ENCODE data around the gene PCNX2.
A peak's percentile ranks its signal among the peaks of the same experiment; 100 is the strongest.

The PCNX2 gene

DNA sequence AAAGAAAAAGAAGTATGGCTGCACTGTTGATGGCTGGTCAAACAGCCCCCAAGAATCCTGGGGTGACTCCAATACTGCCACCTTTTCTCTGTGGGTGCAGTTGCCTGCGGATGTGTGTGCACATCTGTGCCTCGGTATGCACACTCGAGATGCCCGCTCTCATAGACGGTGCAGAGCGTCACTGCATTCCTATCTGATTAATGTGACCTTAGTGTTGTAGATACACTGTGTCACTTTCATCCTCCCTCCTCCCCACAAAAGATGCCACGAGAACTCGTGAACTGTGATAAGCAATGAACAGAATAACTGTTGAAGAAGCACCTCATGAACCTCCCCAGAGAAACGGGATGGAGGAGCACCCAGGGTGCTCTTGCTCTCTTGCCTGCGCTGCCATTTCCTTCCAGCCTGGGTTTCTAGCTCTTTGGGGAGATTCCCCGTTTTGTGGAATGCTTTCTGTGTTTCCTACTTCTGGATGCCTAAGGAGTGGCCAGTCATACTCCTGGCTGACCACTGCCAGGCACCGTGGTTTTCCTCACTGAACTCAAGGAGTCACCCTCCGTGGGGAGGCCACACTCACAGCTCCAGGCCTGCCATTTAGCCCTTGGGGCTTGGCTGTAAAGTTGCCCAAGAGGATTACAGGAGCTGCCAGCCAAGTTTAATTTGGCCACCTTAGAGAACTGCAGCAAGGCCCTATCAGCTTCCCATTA is 313.1 kb downstream of the PCNX2 start:
- DNase-seq: no peak

DNA sequence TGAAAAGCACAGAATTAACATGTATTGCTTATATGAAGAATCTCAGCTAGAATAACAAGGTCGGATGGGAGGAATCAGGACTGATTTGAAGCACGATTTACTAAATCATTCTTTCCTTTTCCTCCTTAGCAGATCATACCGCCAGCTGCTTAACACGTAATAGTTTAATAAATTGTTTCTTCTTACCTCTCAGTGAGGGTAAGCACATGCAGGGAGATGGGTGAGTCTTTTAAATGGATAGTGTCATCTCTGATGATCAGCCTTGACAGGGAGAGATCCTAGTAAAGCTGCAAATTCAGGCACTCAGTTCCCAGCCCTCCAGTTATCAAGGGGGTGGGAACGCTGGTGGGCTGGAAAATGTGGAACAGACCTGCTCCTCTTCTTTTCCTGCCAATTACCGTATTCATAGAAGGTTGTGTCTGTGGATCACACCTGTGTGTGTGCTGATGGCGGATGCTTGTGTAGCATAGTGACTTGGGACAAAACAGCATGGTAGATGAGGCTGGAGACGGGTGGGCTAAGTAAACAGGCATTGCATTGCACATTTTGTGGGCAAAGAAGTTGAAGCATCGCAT is 314.5 kb downstream of the PCNX2 start:
- no peak for DNase-seq

DNA sequence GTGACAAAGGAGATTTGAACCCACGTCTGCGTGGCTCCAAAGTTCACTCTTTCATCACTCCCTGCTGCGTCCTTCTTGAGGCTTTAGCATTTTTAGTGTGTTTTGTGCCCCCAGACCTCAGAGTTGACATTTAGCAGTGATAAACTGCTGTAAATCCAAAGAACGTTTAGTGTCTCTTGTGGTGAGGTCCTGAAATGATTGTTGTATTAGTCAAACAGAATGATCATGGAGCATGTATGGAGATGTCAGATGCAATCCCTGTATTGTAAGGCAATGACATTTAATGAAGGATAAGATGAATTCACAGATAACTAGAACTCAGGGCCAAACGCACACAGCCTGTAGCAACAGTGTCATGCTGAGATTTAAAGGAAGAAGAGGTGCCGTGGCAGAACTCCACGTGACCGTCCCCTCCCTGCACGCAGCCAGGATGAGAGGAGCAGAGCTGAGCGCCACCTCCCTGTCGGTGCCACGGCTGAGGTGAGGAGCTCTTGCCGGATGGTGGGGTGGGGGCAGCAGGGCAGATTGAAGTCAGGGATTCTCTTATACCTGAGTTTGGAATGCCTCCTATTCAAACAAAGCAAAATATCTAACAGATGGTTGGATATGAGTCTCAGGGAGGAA is 315.1 kb downstream of the PCNX2 start:
- DNase-seq: peak in 1 of 14 donors; percentile 26

DNA sequence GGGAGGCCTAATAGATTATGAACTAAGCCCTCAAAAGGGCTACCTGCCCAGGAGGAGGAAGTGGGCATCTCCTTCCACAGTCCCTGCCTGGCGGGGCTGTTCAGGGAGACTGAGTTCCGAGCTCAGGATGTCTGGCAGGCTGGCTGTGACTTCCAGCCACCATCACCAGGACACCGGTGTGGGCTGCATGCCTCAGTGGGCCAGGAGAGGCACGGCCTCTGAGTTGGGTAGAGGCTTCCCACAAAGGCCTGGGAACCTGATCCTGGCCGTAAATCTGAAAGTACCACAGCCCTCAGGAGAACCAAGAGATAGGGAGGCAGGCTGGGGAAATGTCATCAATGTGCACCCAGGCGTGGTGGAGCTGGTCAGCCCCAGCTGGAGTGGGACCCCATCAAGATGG is 316.0 kb downstream of the PCNX2 start:
- DNase-seq: no peak

DNA sequence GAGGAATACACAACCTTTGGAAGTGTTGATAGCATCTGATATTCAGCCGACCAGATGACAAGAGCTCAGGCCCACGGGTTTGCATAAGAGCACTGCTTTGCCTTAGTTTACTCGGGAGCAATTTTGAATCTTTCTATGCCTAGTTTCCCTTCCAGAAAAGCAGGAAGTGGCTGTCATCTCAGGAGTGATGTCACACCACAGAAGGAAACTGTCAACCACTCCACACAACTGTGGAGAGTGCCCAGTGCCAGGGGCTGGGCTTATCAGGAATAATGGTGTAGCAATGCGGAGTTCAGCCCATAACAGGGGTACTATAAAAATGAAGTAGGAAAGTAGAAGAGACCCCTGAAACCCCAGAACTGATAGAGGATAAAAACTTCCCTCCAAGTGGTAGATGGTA is 316.7 kb downstream of the PCNX2 start:
- no peak for DNase-seq

DNA sequence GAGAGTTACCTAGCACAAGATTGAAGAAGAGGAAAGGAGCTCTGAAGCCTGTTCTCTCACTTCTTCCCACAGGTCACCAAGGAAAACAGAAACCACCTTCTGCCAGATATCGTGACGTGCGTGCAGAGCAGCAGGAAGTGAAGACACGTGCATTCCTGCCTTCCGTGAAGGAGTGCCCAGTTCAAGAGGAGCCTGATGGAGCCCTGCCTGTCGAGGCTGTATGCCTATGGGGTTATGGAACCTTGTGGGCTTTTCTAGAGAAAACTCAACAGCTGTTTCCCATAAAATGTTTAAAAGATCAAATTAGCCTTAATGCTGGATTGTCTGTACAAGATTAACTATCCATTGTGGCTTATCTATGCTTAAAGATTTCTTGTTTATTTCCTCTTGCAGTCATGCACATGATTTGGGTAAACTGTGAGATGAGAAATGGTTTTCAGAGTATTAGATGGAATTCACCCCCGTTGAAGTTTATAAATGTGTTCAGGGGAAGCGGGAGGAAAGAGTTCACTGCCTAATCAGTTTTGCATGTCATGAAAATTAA is 317.4 kb downstream of the PCNX2 start:
- DNase-seq: no peak

DNA sequence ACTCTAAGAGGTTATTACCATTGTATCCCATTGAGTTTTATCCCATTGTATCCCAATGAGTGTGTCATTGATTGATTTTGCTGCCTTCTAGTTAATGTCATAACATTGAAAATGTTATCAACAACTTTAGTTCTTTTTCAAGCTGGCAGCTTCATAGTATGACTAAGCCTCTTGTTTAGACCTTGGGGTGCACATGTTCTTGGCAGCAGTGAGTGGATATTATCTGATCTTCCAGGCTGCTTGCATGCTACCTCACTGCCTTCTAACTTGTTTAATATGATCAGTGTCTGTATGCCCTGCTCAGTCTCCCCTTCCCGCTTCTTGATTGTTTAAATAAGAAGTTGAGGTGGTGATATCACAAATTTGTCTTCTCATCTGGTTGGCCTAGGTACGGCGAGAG is 320.6 kb downstream of the PCNX2 start:
- DNase-seq: no peak

DNA sequence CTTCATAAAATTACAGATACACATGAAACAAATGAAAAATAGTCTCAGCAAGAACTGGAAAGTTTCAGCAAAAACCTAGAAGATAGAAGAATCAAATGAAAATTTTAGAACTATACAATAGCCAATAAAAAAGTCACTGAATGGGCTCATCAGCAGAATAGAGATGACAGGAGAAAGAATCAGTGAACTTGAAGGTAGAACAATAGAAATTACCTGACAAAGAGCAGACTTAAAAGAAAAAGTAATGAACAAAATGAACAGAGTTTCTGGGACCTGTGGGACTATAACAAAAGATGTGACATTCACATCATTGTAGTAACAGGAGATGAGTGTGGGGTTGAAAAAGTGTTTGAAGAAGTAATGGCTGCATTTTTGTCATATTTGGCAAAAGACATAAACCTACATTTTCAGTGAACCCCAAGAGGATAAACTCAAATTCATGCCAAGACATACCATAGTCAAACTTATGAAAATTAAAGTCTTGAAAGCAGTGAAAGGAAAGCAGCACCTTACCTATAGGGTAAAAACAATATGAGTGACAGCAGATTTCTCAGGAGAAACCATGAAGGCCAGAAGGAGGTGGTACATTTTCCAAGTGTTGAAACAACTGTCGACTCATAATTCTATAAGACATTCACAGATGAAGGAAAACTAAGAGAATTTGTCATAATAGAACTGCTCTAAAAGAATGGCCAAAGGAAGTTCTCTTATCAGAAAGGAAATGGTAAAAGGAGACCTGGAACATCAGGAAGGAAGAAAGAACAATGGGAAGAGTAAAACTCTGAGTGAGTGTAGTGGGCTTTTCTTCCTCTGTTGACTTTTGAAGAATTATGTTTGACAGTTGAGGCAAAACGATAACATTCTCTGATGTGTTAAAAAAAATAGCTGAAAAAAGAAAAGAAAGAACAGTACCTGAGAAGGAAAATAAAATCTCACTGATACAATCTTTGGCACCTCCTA is 321.6 kb downstream of the PCNX2 start:
- DNase-seq: no peak

DNA sequence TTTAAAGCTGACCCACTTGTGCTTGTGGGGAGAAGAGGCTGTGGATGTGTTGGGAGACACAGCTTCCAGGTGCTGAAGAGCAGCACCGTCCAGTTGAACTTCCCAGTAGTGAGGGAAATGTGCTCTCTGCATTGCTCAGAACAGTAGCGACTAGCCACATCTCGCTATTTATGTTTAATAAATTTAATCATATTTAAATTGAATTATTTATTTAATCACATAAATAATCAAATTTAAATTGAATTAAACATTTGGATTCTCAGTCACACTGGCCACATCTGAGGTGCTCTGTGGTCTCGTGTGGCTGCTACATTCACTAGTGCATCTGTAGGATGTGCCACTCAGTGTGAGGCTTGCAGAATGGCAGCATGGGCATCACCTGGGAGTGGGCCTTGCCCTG is 325.0 kb downstream of the PCNX2 start:
- DNase-seq: no peak

DNA sequence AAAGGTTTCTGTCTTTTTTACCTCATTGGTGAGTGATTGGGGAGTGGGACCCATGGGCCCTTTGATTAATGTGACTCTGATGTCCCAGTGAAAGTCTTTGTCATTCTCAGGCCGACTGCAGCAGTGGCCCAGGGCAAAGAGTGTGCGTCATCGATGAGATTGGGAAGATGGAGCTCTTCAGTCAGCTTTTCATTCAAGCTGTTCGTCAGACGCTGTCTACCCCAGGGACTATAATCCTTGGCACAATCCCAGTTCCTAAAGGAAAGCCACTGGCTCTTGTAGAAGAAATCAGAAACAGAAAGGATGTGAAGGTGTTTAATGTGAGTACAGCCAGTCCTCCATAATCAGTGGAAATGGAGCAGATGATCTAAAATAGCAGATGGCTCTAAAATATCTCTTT is 325.7 kb downstream of the PCNX2 start:
- DNase-seq: no peak

DNA sequence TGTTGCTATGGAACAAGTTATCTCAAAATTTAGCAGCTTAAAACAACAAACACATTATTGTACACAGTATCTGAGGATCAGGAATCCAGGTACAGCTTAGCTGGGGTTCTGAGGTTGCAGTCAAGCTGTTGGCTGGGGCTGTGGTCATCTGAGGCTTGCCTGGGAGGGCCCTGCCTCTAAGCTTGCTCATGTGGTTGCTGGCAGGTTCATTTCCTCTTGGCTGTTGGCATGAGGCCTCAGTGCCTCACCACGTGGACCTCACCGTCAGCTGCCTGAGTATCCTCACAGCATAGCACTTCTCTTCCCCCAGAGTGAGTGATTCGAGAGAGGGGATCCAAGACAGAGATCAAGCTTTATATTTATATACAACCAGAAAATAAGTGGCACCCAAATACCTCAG is 326.6 kb downstream of the PCNX2 start:
- DNase-seq: peak in 6 of 14 donors; percentile 12 to 38 (median 27)

DNA sequence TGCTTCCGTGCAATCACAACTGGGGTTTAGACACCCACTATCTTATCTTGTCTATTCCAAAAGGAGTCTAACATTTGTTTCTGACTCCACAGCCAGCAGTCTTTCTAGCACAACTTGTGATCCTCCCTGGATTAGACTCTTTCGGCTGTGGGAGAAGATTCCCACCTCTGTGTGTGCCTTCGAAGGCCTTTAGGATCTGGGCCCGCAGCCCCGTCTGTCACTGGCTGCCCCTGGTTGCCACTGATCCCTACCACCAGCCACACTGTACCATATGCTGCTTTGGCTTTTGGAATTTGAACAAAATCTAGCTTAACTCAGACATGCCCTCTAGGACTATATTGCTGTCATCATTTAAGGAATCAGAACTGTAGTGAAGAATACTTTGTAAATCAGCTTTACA is 327.1 kb downstream of the PCNX2 start:
- DNase-seq: no peak

DNA sequence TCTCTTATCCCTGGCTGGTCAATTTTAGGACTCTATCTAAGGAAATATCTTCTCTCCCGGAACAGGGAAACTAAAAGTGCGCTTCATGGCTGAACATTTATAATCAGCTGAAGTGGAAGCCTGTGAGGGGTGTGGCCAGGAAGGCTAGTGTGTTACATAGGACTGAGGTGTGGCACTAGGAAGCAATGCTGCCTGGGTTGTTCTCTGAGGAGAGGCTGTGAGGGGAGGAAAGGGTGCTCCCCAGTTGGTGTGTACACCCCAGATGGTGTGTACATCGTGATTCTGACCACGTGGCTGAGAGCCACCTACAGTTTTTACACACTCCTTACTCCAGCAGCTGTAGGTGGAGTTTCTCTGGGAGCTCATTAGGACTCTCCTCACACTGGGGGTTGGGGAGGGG is 328.9 kb downstream of the PCNX2 start:
- no peak for DNase-seq

DNA sequence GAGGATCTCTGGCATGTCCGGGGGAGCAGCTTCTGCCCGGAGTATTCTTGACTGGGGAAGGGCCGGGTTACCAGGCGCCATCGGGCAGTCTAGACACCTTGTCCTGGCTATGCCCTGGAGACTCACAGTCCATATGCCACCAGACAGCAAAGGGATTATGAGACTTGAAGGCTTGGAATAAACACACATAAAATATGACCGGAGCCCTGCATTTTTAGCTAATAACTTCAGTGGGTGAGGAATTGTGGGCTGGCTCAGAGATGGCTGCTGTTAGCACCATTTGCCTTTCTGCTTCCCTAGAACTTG is 329.7 kb downstream of the PCNX2 start:
- DNase-seq: no peak

DNA sequence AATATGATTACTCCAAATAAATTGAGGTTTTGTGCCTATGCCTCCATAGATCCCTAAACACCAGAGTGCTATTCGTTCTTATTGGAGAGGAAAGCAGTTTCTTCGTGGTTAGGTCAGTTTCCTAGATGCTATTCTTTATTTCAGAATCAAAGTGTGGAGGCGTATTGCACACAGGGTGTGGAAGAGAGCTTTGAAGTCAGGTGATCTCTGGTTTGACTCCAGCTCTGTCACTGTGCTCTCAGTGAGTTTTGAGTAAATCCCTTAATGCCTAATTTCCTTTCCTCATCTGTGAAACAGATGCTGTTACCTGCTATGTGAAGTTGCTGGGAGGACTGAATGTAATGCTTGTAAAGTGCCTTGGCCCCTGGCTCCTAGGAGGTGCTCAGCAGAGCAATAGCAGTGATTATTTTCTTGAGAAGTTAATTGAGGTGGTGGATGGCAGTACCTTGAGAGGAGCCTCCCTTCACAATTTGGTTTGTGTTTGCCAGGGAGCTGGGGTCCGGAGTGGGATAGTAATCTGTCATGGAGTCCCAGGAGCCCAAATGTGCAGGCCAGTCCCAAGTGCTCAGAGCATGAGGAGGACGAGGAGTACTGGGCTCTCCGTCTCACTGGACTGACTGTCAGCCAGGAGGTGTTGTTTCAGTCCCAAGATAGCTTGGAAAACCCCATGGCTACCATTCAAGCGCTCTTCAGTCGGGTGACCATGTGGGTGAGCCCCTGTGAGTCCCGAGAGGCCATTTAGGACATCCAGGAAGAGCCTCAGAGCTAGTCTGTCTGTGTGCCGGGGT is 330.2 kb downstream of the PCNX2 start:
- no peak for DNase-seq

DNA sequence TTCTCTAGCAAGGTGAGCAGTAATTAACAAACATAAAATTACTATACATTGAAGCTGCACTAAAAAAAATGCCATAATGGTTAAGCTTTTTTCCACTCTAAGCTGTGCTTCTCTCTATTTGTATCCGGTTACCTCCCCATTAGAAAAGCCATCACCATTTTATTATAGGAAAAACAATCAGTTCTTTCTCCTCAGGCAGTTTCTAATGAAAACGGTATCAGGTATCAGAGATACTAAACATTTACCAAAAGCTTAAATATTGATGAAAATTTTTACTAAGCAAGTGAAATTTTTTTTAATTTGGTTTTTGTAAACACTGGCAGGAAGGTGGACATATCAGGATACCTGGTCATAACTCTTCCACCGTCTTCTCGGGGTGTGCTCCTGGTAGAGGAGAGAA is 330.9 kb downstream of the PCNX2 start:
- no peak for DNase-seq

DNA sequence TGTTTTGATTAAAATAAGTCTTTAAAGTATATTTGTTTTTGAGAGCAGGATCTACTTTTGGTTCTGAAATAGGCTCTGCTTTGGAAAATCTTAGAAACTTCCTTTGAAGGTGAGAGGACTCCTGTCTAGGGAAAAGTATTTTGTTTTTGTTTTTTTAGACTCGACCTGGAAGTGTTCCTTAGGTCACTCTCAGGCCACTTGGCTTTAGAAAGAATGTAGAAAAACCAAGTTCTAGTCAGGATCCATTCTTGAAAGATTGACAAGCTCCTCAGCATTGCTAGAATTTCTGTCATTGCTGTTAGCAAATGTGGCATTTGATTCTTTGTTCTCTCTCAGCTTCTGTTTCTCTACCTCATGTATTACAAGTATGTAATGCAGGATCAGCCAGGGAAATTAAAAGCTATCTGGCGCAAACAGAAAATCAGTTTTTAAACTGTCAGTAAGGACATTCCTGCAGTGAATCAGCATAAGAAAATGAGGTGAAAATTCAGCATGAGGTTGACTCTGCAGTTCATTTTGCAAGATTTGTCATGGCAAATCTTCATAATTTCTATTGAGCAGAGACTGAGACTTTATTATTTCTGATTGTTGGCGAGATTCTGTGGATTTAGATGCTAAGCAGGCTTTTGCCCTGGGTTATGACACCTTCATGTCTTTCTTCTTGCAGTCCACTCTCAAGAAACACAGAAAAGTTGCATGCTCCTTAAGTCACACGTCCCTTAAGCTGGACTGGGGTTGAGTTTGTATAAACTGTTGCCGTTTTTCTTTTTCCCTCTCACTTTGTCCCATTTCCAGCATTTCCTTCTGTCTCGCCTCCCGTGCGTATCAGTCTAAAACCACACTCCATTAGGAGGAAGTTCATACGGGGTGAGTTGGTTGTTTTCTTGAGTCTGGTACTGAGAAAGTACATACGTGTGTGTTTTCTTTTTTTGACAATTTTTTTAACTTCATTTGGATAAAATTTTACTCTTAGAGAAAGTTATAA is 332.5 kb downstream of the PCNX2 start:
- no peak for DNase-seq

DNA sequence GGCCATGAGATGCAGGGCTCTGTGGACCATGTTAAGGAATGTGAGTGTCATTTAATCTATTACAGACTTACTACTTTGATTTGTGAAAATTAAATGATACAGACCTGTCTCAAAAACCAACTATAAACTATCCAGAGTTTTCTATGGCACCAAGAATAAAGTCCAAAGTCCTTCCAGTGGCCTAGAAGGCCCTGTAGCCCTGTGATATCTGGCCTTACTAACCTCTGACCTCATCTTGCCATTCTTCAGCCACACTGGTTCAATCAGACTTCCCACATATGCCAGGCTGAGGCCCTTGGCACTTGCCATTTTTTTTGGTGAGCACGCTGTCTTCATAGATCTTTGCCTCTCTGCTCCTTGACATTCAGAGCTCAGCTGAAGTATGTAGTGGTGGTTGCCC is 337.5 kb downstream of the PCNX2 start:
- no peak for DNase-seq

DNA sequence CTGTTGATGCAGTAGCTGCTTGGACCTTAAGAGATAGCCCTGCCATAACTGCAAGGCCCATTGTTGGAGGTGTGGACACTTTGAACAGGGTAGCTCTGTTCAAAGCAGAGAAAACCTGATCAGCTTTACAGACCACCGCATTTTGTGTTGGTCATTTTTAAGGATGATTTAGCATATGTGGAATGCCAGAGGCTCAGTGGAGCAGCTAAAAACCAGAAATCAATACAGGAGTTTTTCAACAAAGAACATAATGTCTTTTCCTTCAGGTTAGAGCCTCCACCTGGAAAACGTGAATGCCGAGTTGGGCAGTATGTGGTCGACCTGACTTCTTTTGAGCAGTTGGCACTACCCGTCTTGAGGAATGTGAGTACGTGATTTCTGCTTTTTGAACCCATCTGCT is 339.4 kb downstream of the PCNX2 start:
- no peak for DNase-seq

DNA sequence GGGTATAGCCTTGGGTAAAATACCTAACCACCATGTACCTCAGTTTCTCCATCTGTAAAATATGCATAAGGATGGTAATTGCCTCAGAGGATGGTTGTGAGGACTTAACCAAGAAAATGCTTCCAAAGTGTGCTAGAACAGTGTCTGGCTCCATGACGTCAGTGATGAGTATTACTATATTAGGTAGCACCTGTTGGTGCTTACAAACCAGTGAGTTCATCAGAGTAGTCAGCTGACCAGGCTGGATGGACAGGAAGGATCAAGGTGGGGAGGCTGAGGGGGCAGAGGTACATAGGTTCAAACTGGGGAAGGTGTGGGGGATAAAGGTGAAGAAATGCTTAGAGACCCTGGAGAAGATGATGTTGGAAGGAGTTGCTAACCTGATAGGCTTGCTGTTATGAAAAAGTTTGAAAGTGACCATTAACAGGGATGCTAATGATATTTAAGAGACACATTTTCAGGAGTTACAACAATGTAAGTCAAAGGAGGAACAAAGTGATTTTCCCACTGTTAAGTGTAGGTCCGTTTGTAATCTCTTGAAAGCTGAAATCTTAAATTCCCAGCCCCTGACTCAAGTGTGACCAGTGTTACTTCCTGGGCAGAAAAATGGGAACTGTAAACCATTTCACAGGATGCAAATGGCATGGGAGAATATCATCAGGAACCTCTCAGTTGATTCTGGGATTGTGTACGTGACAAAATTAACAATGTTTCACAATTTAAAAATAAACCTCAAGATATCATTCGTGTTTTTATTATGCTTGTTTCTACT is 340.7 kb downstream of the PCNX2 start:
- DNase-seq: no peak
